DMS79 treated with DMSO at 0.1 percent for 48 hours (cell line): Measurements from ENCODE around the gene CCDC195.
"Not testable (repeated sequence)": the region's sequence is repeated elsewhere in the genome, so short reads cannot be mapped to it uniquely, and the experiment has no call there.

Experiments
- DNase-seq: peaks from one replicate; lab custom pipeline; 2025; lab: John Stamatoyannopoulos, UW

The CCDC195 gene

DNA sequence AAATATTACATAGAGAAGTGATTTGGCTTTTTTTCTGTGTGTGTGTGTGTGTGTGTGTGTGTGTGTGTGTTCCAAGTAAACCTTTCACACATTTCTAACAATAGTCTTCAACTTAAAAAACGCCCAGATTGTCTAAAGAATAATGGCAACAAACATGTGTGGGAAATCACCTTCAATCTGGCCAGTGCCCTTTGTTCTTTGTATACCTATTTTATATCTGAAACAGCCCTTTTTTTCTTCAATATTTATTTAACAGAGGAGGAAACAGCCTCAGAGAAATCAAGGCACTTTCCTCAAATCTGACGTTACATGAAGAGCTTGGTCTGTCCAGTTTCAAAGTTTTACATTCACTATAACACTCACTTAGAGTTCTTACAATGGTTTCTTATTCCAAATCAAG, 25.3 kb downstream of the CCDC195 start:
- no peak for DNase-seq

DNA sequence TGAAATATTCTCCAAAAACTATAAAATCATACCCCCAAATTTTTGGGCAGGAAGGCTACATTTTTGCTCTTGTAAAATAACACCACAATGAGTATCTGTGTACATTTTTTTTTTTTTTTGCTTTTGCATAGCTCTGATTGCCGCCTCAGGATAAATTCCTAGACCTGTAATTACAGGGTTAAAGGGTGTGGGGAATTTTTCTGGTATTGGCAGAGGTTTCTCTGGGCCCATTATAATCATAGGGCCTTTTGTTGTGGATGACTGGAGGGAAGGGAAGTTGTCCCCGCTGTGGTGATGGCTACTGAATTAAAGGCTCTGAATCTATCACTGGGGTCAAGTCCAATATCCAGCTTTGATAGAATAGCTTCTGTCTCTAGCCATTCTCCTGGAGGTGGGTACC, 26.6 kb downstream of the CCDC195 start:
- DNase-seq, result no peak

DNA sequence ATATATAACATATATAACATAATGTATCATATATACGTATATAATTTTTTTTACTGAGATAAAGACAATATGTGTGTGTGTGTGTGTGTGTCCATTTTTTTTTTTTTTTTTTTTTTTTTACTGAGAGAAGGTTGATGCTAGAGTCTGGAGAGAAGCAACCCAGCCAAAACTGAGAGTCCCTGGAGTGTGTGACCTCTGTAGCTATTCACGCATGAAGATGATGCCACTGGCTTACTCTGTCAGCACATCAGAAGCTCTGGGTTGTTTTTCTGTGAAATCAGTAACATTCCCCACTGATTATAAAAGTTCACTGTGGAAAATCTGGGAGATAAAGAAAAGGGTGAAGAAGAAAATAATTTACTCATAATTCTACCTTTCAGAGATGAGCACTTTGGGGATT, 27.2 kb downstream of the CCDC195 start:
- DNase-seq, result no peak

DNA sequence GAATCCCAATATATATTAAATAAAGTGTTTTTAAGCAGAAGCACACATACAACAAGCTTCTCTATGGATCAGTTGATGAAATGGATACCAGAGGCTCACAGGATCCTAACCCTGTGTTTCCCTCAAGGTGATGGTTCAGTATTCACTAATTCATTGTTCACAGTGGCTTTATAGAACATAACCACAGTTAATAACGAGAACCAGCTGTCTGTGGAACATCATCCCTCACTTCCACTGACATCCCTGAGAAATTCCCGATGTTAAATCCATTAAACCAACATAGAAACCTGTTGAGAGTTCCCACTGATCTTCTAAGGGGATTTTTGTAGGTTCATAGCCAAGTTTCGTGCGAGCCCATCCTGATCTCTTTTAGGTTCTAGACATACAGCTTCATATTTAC, 29.0 kb downstream of the CCDC195 start:
- DNase-seq, result no peak

DNA sequence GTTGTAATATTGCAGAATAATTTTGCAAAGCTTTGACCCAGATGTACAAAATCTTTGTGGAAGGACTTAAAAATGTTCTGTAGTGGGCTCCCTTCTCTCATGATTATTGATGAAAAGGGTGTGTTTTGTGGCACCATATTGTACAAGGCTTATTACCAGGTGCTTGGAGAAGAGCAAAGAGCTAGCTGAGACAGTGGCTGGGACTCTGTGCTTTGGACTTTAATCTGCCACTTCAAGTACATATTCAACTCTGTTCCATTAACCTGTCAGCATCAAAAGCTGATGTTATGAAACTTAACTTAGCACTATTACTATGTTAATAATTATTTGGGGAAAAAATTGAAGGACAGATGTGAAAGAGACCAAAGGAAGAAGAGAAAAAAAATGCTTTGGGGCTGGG, 31.0 kb downstream of the CCDC195 start:
- DNase-seq, result no peak

DNA sequence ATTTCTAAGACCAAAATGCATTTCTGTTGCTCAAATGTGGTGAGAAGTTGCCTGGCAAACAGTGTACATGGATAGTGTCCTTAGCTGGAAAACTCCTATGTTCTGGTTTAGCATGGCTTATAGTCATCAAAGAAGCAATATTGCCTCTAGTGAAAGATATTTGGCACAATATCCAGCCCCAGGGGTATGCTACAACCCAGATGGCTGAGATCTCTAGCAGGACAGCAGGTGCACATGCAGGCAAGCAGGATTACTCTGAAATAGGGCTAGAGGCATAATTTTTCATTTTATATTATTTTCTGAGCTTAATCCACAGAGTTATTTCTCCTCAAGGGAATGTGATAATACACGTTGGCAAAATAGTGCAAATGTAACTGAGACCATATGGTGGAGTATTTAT, 34.0 kb downstream of the CCDC195 start:
- no peak for DNase-seq

DNA sequence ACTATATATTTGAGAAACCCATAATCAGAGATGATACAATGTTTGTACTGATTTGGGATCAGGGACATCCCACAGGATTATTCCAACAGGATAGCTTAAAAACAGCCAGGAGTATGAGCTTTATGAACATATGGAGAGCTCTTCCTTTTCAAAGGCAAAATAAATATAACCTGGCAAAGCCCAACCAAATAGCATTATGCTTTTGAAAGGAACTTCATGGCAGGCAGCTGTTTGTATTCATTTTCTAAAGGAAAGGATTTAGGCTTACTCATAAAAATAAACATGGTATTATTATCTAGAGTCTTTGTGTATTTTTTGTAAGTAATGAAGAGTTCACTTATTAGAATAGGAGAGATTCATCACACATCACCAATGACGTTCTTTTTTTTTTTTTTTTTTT, 44.4 kb downstream of the CCDC195 start:
- no peak for DNase-seq

DNA sequence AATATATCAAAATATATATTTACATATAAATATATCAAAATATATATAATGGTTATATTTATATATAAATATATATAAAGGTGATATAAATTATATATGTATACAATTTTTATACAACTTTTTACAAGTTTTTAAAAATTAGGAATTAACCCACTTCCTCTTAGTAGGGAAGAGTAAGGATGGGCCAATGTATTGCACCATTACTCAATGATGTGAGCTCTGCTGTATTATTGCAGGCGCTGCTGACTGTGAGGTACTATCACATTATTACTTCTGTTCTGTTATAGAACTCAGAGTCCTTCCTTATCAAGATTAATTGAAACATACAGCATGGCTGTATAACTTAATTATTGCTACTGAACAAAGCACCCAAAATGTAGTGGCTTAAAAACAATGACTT, 46.0 kb downstream of the CCDC195 start:
- no peak for DNase-seq

DNA sequence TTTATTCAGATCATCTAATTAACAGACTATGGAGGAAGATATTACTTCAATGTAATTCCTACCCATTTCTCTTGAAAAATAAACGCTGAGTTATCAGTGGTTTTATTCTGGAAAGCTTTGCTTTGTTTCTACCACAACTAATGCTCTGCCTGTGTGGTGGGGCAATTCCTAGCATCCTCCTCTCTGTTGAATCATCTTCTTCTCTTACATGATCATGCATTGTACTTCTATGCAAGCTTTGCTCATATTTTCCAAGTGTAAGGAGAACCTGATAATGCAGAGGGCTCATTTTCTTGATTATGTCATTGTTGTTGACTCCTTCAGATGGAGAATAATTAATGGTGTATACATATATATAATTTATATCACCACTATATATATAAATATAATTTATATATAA, 46.7 kb downstream of the CCDC195 start:
- no peak for DNase-seq

DNA sequence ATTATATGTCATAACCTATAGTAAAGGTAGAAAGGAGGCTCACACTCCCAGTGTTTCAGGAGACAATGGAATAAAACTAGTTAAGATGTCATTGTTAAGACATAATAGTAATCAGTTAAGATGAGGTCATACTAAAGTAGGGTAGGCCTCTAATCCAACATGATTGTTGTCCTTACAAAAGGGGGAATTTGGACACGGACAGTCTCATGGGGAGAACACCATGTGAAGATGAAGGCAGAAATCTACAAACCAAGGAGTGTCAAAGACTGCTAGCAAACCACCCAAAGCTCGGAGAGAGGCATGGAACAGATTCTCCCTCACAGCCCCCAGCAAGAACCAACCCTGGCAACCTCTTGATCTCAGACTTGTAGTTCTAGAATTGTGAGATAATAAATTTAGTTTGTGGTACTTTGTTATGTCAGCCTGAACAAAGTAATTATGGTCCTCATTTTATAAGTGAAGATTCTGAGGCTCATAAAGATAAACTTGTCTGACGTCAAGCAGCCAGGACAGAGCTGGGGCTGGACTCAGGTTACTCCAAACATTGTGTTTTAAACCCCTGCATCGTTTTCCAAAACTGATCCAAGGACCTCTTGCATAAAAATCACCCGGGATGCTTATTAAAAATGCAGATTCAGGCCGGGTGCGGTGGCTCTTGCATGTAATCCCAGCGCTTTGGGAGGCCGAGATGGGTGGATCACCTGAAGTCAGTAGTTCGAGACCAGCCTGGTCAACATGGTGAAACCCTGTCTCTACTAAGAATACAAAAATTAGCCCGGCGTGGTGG, 47.8 kb downstream of the CCDC195 start:
- DNase-seq, result no peak

DNA sequence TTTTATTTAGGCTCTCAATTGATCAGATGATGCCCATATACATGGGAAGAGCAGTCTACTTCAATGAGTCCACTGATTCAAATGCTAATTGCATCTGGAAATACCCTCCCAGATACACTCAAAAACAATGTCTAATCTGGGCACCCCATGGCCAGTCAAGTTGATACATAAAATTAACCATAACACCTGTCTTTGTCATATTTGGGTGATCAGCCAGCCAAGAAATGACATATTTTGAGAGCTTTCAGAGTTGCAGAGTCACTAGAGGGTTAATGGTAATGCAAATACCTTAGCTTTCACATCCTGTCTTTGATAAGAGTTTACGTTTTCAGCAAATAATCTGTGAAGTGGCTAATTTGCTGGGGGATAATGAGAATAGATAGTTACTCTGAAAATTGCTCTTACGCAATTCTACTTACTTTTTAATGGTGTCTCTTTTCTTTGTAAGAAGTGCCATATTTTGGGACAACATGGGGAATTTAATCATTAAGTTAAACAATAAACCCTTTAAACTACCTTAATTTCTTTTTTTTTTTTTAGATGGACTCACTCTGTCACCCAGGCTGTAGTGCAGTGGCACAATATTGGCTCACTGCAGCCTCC, 49.1 kb downstream of the CCDC195 start:
- no peak for DNase-seq

DNA sequence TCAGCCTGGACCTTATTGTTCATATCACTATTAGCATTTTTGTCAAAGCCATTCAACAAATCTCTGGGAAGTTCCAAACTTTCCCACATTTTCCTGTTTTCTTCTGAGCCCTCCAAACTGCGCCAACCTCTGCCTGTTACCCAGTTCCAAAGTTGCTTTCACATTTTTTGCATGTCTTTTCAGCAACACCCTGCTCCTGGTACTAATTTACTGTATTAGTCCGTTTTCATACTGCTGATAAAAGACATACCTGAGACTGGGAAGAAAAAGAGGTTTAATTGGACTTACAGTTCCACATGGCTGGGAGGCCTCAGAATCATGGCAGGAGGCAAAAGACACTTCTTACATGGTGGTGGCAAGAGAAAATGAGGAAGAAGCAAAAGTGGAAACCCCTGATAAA, 52.8 kb downstream of the CCDC195 start:
- DNase-seq, result not testable (repeated sequence)

DNA sequence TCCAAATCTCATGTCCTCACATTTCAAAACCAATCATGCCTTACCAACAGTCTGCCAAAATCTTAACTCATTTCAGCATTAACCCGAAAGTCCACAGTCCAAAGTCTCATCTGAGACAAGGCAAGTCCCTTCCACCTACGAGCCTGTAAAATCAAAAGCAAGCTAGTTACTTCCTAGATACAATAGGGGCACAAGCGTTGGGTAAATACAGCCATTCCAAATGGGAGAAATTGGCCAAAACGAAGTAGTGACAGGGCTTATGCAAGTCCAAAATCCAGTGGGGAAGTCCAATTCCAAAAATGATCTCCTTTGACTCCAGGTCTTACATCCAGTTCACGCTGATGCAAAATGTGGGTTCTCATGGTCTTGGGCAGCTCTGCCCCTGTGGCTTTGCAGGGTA, 54.5 kb downstream of the CCDC195 start:
- not testable (repeated sequence) for DNase-seq

DNA sequence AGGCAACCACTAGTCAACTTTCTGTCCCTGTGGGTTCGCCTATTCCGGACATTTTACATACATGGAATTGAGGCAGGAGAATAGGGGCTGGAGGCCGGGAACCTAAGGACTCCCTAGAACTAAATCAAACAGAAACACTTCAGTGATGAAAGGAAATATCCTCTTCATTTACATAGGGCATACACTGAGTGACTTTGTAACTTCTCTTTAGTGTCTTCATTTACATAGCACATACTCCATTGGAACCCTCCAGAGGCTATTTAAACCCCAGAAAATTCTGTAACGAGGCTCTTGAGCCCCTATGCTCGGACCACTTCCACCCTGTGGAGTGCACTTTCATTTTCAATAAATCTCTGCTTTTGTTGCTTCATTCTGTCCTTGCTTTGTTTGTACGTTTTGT, 56.5 kb downstream of the CCDC195 start:
- DNase-seq, result no peak

DNA sequence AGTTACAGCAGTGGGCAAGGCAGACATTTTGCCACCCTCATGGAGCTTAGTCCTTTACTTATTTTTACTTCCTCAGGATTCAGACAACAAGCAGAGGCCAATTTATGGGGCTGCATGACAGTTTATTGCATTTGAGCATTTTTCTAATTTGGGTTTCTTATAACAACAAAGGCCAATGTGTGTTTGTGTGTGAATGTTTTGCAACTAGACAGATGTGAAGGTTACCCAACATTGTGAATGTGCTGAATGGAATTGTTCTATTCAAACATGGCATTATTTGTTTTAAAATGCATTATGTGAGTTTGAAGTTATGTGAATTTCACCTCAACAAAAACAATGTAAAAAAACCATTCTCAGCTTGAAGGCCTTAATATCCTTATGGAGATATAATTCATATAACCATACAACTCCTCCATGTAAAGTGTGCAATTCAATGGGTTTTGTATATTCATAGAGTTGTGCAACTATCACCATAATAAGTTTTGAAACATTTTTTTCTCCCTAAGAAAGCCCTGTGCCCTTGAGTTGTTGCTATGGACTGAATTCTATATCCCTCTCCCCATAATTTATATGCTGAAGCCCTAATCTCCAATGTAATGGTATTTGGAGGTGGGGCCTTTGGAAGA, 57.3 kb downstream of the CCDC195 start:
- no peak for DNase-seq

DNA sequence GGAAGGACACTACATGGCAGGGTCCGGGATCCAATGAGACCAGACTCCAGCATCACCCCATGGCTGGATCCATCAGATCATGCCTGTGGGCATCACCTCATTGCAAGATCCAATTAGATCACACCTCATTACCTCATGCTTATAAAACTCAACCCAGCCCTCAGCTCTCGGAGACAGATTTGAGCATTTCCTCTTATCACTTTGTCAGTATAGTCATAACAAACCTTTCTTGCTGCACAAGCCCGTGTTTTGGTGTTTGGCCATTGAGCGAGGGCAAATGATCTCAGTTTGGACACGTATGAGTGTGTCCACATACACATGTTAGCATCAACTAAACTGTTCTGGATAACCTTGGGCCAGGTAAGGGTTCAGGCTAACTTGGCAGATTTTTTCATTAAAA, 58.8 kb downstream of the CCDC195 start:
- no peak for DNase-seq

DNA sequence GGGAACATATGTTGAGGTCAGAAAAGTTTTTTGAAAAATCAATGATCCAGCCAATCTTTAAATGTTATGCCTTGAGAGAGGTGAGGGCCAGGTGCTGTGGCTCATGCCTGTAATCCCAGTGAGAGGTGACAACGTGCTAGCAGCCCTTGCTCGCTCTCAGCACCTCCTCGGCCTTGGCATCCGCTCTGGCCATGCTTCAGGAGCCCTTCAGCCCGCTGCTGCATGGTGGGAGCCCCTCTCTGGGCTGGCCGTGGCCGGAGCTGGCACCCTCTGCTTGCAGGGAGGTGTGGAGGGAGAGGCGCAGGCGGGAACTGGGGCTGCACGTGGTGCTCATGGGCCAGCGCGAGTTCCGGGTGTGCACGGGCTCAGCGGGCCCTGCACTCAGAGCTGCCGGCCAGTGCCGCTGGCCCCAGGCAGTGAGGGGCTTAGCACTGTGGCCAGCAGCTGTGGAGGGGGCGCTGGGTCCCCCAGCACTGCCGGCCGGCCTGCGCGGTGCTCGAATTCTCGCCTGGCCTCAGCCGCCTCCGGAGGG, 61.1 kb downstream of the CCDC195 start:
- no peak for DNase-seq
